ENCODE results near the gene KIRREL3. TPM values are rescaled to one million over a fixed set of nuclear protein-coding genes. Genes with fewer than 3 reads are reported as not detected.

The KIRREL3 gene
- total RNA-seq, 1 experiment from 2014 or later, result 0.44 TPM

DNA sequence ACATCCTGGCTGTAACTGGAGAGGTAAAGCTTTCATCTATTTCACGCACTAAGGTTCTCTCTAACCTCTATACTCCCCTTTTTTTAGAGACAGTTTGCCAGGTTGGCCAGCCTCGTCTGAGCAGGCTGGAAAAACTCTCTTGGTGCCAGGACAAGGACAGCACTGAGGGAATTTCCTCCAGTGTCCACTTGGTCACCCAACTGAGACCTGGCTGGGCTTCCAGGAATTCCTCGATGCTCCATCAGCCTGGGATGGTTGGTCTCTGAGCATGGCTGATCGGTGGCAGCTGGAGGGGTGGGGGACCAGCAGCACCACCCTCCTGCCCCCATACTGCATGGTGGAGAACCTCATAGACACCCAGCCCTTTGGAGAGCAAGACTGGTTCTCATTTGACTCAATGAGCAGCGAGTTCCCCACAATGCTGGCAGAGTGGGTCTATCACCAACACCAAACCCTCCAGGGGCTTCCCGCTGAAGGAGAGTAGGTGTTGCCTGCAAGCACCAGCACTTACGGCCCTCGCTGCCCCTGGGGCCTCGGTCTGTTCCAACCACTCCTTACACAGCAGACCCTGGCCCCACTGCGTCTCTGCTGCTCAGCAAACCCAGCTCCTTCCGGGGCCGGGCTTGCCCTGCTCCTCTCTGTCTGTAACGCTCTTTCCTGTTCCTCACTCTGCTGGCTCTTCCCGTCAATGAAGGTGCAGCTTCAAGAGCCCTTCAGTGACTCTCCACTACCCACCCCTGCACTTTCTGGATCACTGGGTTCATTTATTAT is 522.9 kb downstream of the KIRREL3 start:
- no peak for ATAC-seq
- no peaks in the 10 kb centered on the region for H4K20me1 ChIP-seq (ENCODE audit: low read length)
- no peaks in the 10 kb centered on the region for H3K79me2 ChIP-seq (ENCODE audit: low read length)
- H3K4me3 ChIP-seq (ENCODE audit: low read length), result no peak overlapping the region
- H3K4me1 ChIP-seq (ENCODE audit: insufficient read depth, low read length), result peaks cover 4% of the 10 kb centered on the region; the same call in 1 of the 2 replicates
- H3K27me3 ChIP-seq (ENCODE audit: low read length), result no peaks in the 10 kb centered on the region
- H3K4me2 ChIP-seq (ENCODE audit: low read length), result no peak overlapping the region
- TF ChIP-seq EZH2 (IDR thresholded peaks at IDR 0.05; ENCODE audit: low read length, unreplicated experiment) (no peak), EZH2phosphoT487 (IDR thresholded peaks at IDR 0.05; ENCODE audit: borderline replicate concordance, low read length) (no peak)
- TF ChIP-seq, protein P1, sequence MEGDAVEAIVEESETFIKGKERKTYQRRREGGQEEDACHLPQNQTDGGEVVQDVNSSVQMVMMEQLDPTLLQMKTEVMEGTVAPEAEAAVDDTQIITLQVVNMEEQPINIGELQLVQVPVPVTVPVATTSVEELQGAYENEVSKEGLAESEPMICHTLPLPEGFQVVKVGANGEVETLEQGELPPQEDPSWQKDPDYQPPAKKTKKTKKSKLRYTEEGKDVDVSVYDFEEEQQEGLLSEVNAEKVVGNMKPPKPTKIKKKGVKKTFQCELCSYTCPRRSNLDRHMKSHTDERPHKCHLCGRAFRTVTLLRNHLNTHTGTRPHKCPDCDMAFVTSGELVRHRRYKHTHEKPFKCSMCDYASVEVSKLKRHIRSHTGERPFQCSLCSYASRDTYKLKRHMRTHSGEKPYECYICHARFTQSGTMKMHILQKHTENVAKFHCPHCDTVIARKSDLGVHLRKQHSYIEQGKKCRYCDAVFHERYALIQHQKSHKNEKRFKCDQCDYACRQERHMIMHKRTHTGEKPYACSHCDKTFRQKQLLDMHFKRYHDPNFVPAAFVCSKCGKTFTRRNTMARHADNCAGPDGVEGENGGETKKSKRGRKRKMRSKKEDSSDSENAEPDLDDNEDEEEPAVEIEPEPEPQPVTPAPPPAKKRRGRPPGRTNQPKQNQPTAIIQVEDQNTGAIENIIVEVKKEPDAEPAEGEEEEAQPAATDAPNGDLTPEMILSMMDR (conservative IDR thresholded peaks at IDR 0.05; ENCODE audit: low read depth, low read length), result no peak
- H3K9me2 ChIP-seq (replicated peaks; ENCODE audit: low read length), result no peaks in the 10 kb centered on the region
- no peaks in the 10 kb centered on the region for H3F3A ChIP-seq (ENCODE audit: low read length, unreplicated experiment)
- CTCF ChIA-PET, result no interaction called here
- no TSS peak for BruUV-seq (replicated peaks)
- intact Hi-C loops (cut with micrococcal nuclease), result no loop called here
- POLR2A ChIA-PET (ENCODE audit: unreplicated experiment), result no interaction called here
- H3K36me3 ChIP-seq (ENCODE audit: low read depth, low read length), result no peaks in the 10 kb centered on the region
- H3K27ac ChIP-seq (ENCODE audit: low read length), result no peak overlapping the region
- H3K9me3 ChIP-seq (ENCODE audit: low read length), result no peaks in the 10 kb centered on the region
- no peak overlapping the region for H3K9ac ChIP-seq (ENCODE audit: low read length)
- H2AFZ ChIP-seq (ENCODE audit: low read length), result no peak overlapping the region
- no peak for DNase-seq

DNA sequence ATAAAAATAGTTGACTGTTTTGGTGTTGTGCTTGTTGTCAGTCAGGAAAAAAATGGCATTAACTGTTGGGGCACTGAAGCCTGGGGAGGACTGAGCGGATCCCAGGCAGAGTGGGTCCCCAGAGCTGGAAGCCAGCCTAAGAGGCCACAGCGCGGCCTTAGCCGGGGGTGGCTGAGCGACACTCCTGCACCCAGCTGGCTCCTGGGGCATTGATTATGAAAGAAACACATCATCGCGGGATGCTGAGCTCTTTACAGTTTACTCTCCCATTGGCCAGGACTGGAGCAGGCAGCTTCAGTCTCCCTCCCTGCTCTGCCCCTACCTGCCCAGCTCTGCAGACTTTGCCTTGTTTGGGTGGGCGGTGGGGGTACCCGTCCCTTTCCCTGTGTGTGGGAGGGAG is 523.6 kb downstream of the KIRREL3 start:
- DNase-seq (no peak), ATAC-seq (no peak)
- Histone ChIP-seq H3K27ac (ENCODE audit: low read length) (no peak overlapping the region), H3K9me3 (ENCODE audit: low read length) (no peaks in the 10 kb centered on the region), H2AFZ (ENCODE audit: low read length) (no peak overlapping the region), H3K4me3 (ENCODE audit: low read length) (no peak overlapping the region), H3K9ac (ENCODE audit: low read length) (no peak overlapping the region), H3F3A (ENCODE audit: low read length, unreplicated experiment) (no peaks in the 10 kb centered on the region), H3K36me3 (ENCODE audit: low read depth, low read length) (no peaks in the 10 kb centered on the region), H4K20me1 (ENCODE audit: low read length) (no peaks in the 10 kb centered on the region), H3K9me2 (replicated peaks; ENCODE audit: low read length) (no peaks in the 10 kb centered on the region), H3K4me2 (ENCODE audit: low read length) (no peak overlapping the region), H3K79me2 (ENCODE audit: low read length) (no peaks in the 10 kb centered on the region), H3K27me3 (ENCODE audit: low read length) (no peaks in the 10 kb centered on the region), H3K4me1 (ENCODE audit: insufficient read depth, low read length) (peaks cover 4% of the 10 kb centered on the region; the same call in 1 of the 2 replicates)
- ChIA-PET CTCF (no interaction called here), POLR2A (ENCODE audit: unreplicated experiment) (no interaction called here)
- intact Hi-C loops (cut with micrococcal nuclease), result no loop called here
- no TSS peak for BruUV-seq (replicated peaks)
- TF ChIP-seq EZH2phosphoT487 (IDR thresholded peaks at IDR 0.05; ENCODE audit: borderline replicate concordance, low read length) (no peak), EZH2 (IDR thresholded peaks at IDR 0.05; ENCODE audit: low read length, unreplicated experiment) (no peak)
- TF ChIP-seq, protein P1 (conservative IDR thresholded peaks at IDR 0.05; ENCODE audit: low read depth, low read length), result no peak

DNA sequence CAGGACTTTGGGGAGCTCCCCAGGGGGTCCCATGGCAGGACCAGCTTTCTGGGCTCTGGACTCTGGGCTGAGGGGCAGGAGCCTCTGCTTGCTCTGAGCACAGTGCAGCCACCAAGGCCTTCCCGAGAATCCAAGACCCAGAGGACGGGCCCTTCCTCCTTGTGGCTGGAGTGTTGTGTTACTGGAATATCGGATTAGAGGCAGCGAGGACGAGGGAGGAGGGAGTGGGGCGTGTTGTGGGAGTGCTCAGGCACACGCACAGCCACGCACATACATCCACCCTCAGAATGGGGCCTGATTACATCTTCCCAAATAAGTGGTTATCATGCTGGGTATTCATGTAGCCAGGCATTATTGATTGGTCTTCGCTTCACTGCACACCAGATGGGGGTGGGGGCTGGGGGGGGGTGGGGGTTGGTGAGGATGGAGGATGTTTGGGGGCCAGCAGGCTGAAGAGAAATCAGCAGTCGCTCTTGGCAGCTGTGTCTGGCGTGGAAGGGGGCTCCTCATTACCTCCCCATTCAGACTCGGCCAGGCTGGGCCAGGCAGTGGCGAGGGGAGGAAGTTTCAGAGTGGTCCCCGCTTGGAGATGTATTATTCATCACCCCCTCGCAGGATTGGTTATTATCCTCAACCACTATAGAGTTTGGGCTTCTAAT is 524.2 kb downstream of the KIRREL3 start:
- Histone ChIP-seq H3K36me3 (ENCODE audit: low read depth, low read length) (no peaks in the 10 kb centered on the region), H3K4me3 (ENCODE audit: low read length) (no peak overlapping the region), H3K9me3 (ENCODE audit: low read length) (no peaks in the 10 kb centered on the region), H3K79me2 (ENCODE audit: low read length) (no peaks in the 10 kb centered on the region), H3K4me2 (ENCODE audit: low read length) (no peak overlapping the region), H2AFZ (ENCODE audit: low read length) (no peak overlapping the region), H3K27me3 (ENCODE audit: low read length) (no peaks in the 10 kb centered on the region), H4K20me1 (ENCODE audit: low read length) (no peaks in the 10 kb centered on the region), H3K4me1 (ENCODE audit: insufficient read depth, low read length) (peaks cover 4% of the 10 kb centered on the region; the same call in 1 of the 2 replicates), H3F3A (ENCODE audit: low read length, unreplicated experiment) (no peaks in the 10 kb centered on the region), H3K9me2 (replicated peaks; ENCODE audit: low read length) (no peaks in the 10 kb centered on the region), H3K27ac (ENCODE audit: low read length) (no peak overlapping the region), H3K9ac (ENCODE audit: low read length) (no peak overlapping the region)
- intact Hi-C loops (cut with micrococcal nuclease), result no loop called here
- BruUV-seq (replicated peaks), result no TSS peak
- POLR2A ChIA-PET (ENCODE audit: unreplicated experiment), result no interaction called here
- CTCF ChIA-PET, result no interaction called here
- DNase-seq (no peak), ATAC-seq (no peak)
- TF ChIP-seq, protein P1 (conservative IDR thresholded peaks at IDR 0.05; ENCODE audit: low read depth, low read length), result no peak
- TF ChIP-seq EZH2phosphoT487 (IDR thresholded peaks at IDR 0.05; ENCODE audit: borderline replicate concordance, low read length) (no peak), EZH2 (IDR thresholded peaks at IDR 0.05; ENCODE audit: low read length, unreplicated experiment) (no peak)

Measured in PC-3 (cell line).